Stimulated activated CD4-positive, alpha-beta T cell treated with anti-CD3 and anti-CD28 coated beads, Interleukin-2, amount 100 ng/mL, for 4 hours (primary cell): ENCODE data around the gene SLC25A25.
"Not testable (repeated sequence)": the region's sequence is repeated elsewhere in the genome, so short reads cannot be mapped to it uniquely, and the experiment has no call there.

Experiments
- DNase-seq: peaks from one replicate; pipeline ENCODE4 v3.0.0-alpha.2; 2020; ENCODE audit warnings: low read depth

Gene SLC25A25

GRCh38 chr9:128051932-128052709, 15.9 kb upstream of the SLC25A25 start:
- DNase-seq, result no peak

GRCh38 chr9:128053560-128053959, 14.5 kb upstream of the SLC25A25 start:
- no peak for DNase-seq

GRCh38 chr9:128054087-128054486, 13.9 kb upstream of the SLC25A25 start:
- DNase-seq, result no peak

GRCh38 chr9:128055344-128056040, 12.5 kb upstream of the SLC25A25 start:
- DNase-seq, result no peak

DNA sequence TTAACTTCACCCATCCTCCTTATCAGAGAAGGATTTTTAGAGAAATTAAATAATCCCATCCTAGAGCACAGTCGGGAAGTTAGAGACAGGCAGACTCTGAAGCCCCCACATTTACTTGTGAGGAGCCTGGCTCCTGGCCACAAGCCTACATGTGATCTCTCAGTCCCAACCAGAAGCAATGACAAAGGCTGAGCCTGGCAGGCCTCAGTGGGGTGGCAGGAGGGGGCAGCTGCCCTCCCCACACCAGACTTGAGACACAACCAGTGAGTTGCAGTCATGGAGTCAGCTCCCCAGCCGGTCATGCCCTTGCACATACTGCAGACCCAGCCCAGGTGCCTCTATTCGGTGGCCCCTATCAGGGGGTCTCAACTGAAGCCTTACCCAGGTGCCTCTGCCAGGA, 11.9 kb upstream of the SLC25A25 start:
- no peak for DNase-seq

GRCh38 chr9:128056887-128057723, 10.9 kb upstream of the SLC25A25 start:
- no peak for DNase-seq

- no peak for DNase-seq
Measured at GRCh38 chr9:128057724-128058409, 10.2 kb upstream of the SLC25A25 start.

DNA sequence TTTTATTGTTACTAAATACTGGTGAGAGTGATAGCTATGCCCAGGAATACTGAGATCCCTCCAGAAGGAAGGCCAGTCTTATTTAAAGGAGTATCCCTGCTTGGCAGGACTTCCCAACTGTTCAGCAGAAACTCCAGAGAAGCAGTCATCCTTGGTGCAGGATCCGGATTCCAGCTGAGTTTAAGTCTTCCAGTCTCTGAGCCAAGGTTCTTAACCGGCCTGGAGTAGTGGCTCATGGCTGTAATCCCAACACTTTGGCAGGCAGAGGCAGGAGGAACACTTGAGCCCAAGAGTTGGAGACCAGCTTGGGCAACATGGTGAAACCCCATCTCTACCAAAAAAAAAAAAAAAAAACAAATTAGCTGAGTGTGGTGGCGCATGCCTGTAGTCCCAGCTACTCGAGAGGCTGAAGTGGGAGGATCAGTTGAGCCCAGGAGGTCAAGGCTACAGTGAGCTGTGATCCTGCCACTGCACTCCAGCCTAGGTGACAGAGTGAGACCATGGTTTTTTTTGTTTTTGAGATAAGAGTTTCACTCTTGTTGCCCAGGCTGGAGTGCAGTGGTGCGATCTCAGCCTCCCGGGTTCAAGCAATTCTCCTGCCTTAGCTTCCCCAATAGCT, 8.6 kb upstream of the SLC25A25 start:
- no peak for DNase-seq

- DNase-seq, result no peak
Measured at GRCh38 chr9:128061275-128061960, 6.6 kb upstream of the SLC25A25 start.

- no peak for DNase-seq
Measured at GRCh38 chr9:128062279-128062678, 5.8 kb upstream of the SLC25A25 start.

DNA sequence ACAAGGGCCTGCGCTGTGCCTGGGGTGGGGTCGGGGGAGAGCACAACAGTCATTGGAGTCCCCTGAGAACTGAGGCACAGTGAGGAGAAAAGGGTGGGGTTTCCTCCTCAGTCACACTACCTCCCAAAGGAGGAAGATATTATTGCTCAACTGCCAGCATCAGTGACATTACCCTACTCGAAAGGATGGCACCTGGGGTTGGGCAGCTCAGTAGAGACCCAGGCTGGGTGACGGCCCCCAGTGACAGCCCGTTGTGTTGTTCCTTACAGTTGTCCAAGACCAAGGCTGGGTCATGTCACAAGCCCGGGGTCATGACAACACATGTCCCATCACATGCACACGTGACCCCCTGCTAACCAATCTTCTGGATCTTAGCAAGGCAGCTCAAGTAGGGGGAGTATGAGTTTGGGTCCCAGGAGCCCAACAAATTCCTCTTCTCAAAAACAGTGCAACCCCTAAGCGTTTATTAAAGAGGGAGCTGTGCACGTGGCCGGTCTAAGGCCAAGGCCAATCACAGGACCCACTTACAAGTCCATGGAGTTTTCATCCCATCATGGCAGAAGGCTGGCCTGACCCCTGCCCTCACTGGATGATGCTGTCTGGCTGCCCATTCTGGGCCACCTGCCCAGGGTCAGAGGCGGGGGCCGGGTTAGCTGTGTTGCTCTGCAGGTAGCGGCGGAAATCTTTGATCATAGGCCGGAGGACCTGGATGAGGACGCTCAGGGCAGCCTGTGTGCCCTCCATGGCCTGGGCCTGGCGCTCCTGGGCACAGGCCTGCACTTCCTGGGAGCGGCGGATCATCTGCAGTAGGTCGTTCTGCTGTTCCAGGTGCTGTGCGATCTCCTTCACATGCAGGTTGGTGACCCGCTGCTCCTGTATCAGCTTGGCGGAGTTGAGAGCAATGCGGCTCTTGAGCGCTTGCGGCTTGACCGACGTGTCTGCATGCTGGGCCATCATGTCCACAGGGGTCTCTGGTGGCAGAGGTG, 4.9 kb upstream of the SLC25A25 start:
- no peak for DNase-seq

- DNase-seq, result no peak
Measured at GRCh38 chr9:128065907-128066712, 1.9 kb upstream of the SLC25A25 start.

GRCh38 chr9:128066713-128067644, 1.1 kb upstream of the SLC25A25 start, which contains the start of gene NAIF1:
Gene NAIF1, minus strand, starts transcription at chr9:128067320. Its CDS starts 219 bp downstream, at chr9:128067101.
- peak; percentile 94 for DNase-seq

- peak; percentile 19 for DNase-seq
Measured at GRCh38 chr9:128068386-128069205, 564 bp downstream of the SLC25A25 start.

DNA sequence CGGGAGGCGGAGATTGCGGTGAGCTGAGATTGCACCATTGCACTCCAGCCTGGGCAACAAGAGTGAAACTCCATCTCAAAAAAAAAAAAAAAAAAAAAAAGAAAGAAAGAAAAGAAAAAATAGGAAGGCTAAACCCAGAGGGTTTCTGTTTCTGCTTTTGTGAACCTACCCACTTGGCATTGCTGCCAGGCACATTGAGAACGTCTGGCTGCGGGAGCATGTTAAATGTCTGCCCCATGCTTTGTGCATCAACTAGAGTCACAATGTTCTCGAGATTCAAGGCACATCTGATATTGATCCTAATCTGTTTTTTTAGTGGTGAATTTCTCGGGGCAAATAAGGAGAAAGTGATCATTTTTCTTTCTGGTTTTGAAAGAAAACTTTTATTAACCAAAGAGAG, 2.8 kb downstream of the SLC25A25 start:
- no peak for DNase-seq

DNA sequence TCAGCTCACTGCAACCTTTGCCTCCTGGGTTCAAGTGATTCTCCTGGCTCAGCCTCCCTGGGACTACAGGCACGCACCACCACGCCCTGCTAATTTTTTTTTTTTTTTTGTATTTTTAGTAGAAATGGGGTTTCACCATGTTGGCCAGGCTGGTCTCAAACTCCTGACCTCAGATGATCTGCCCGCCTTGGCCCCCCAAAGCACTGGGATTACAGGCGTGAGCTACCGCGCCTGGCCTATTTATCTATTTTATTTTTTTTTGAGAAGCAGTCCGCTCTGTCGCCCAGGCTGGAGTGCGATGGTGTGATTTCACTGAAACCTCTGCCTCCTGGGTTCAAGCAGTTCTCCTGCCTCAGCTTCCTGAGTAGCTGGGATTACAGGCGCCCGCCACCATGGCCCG, 3.4 kb downstream of the SLC25A25 start:
- DNase-seq, result not testable (repeated sequence)
